ENCODE data around the gene CEP104. TPM values are rescaled to one million over a fixed set of nuclear protein-coding genes. Genes with fewer than 3 reads are reported as not detected.

The CEP104 gene
- total RNA-seq, 3 donors from 2014 or later: 24.0 to 33.8 (median 30.5) TPM

DNA sequence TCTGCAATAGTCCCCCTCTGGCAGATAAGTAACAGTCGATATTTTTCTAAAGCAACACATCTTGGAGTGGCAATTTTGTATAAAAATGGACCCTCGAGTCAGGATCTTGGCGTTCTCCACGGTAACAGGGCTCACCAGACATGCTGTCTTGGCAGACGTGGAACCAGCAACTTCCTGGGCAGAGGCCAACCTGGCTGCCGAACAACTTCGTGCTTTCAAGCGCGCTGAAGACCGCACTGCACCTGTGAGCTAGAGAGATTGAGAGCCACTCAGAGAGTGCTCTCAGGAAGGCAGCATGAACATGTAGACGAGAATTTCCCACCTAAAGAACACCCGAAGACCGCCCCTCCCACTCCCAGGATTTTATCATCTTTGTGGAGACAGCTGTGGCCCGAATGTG lies 35.7 kb upstream of the CEP104 start:
- intact Hi-C loops (cut with DNase I; ENCODE audit: low total_unique reads): no loop called here
- DNase-seq (ENCODE audit: low spot score in 2 of 2): peak in 1 of 2 donors; percentile 63
- Histone ChIP-seq H3K36me3 (no peaks in the 10 kb centered on the region), H3K4me1 (no peaks in the 10 kb centered on the region), H3K4me3 (no peak overlapping the region), H3K9me3 (peaks cover 5 to 6% of the 10 kb centered on the region in 2 donors), H3K27me3 (no peaks in the 10 kb centered on the region), H3K27ac (no peak overlapping the region)
- TF ChIP-seq POLR2AphosphoS5 (IDR thresholded peaks at IDR 0.05) (no peak), POLR2A (IDR thresholded peaks at IDR 0.05) (no peak)
- TF ChIP-seq, protein P1, sequence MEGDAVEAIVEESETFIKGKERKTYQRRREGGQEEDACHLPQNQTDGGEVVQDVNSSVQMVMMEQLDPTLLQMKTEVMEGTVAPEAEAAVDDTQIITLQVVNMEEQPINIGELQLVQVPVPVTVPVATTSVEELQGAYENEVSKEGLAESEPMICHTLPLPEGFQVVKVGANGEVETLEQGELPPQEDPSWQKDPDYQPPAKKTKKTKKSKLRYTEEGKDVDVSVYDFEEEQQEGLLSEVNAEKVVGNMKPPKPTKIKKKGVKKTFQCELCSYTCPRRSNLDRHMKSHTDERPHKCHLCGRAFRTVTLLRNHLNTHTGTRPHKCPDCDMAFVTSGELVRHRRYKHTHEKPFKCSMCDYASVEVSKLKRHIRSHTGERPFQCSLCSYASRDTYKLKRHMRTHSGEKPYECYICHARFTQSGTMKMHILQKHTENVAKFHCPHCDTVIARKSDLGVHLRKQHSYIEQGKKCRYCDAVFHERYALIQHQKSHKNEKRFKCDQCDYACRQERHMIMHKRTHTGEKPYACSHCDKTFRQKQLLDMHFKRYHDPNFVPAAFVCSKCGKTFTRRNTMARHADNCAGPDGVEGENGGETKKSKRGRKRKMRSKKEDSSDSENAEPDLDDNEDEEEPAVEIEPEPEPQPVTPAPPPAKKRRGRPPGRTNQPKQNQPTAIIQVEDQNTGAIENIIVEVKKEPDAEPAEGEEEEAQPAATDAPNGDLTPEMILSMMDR (IDR thresholded peaks at IDR 0.05): no peak

DNA sequence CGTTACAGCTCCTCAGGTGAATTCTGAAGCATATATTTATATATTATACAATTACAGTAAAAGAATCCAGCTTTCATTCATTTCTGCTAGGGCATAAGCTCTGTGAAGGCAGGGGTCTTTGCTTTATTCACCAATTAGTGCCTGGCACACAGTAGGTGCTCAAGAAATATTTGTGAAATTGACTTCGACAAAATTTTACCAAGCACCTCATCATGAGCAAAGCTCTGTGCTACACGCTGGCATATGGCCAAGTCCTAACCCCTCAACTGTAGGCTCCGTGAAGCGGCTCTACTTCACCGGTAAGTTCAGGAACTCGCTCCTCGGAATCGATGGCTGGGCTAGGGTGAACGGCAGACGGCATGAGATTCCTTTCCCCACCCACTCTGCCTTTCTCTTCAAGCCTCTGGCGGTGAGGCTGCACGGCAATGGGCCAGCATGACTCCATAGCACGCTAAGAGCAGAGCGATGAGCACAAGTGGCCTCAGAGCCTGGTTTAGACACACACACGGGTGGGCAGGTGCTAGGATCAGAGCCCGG lies 34.4 kb upstream of the CEP104 start:
- peak overlapping the region; percentile 5 to 65 for H3K27ac ChIP-seq
- no peaks in the 10 kb centered on the region for H3K36me3 ChIP-seq
- peak in 1 of 2 donors; percentile 35 for DNase-seq (ENCODE audit: low spot score in 2 of 2)
- TF ChIP-seq POLR2AphosphoS5 (IDR thresholded peaks at IDR 0.05) (no peak), POLR2A (IDR thresholded peaks at IDR 0.05) (no peak)
- TF ChIP-seq, protein P1 (IDR thresholded peaks at IDR 0.05): no peak
- no peak overlapping the region for H3K4me3 ChIP-seq
- H3K4me1 ChIP-seq: no peaks in the 10 kb centered on the region
- H3K27me3 ChIP-seq: no peaks in the 10 kb centered on the region
- intact Hi-C loops (cut with DNase I; ENCODE audit: low total_unique reads): no loop called here
- no peaks in the 10 kb centered on the region for H3K9me3 ChIP-seq

DNA sequence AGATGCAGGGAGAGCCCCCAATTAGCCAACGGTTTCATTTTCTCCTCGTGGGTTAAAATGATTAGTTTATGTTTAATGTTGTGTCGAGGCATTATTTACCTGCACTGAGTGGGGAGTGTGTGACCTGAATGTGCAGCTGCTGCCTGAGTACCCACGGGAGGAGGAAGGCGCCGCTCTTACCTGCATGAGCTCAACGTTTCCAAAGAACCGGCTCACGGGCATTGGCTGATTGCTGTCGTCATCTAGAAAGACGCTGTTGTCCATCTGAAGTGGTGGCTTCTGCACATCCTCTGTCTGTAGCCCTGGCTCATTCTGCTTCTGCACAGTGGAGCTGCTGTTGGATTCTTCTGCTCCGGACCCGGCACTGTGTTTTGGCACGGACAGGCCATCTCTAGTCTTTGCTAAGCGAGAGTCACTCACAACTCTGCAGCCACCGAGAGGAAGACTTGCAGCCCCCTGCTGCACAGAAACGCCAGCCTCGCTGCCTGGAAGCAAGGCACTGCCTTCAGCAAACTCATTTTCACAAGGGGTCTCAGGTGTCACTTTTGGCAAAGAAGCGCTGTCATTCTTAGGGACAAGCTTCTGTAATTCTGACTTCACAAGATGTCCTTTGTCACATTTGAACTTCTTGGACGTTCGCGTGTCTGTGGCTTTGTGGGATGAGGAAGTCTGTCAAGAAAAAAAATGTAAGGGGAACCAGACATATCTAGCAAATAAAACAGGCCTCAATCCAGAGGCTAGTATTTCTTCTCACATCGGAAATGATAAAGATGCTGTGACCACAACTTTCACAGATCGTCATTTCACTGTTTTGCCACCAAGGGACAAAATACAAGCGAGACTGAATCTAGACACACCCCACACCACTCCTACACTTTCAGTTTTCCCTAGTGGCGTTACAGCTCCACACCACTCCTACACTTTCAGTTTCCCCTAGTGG lies 33.6 kb upstream of the CEP104 start:
- Histone ChIP-seq H3K9me3 (no peaks in the 10 kb centered on the region), H3K27me3 (no peaks in the 10 kb centered on the region), H3K36me3 (no peaks in the 10 kb centered on the region), H3K4me1 (no peaks in the 10 kb centered on the region), H3K27ac (peak overlapping the region in 1 of 2 donors; percentile 65), H3K4me3 (no peak overlapping the region)
- TF ChIP-seq POLR2AphosphoS5 (IDR thresholded peaks at IDR 0.05) (no peak), POLR2A (IDR thresholded peaks at IDR 0.05) (no peak)
- TF ChIP-seq, protein P1 (IDR thresholded peaks at IDR 0.05): peak in 1 of 3 donors; percentile 35
- no peak for DNase-seq (ENCODE audit: low spot score in 2 of 2)
- intact Hi-C loops (cut with DNase I; ENCODE audit: low total_unique reads): no loop called here

GRCh38 chr1:3889936-3890335 lies 32.9 kb upstream of the CEP104 start:
- H3K36me3 ChIP-seq: no peaks in the 10 kb centered on the region
- no peak overlapping the region for H3K4me3 ChIP-seq
- H3K27me3 ChIP-seq: no peaks in the 10 kb centered on the region
- TF ChIP-seq POLR2A (IDR thresholded peaks at IDR 0.05) (no peak), POLR2AphosphoS5 (IDR thresholded peaks at IDR 0.05) (no peak)
- TF ChIP-seq, protein P1 (IDR thresholded peaks at IDR 0.05): no peak
- no peaks in the 10 kb centered on the region for H3K9me3 ChIP-seq
- no peak overlapping the region for H3K27ac ChIP-seq
- intact Hi-C loops (cut with DNase I; ENCODE audit: low total_unique reads): no loop called here
- no peak for DNase-seq (ENCODE audit: low spot score in 2 of 2)
- no peaks in the 10 kb centered on the region for H3K4me1 ChIP-seq

DNA sequence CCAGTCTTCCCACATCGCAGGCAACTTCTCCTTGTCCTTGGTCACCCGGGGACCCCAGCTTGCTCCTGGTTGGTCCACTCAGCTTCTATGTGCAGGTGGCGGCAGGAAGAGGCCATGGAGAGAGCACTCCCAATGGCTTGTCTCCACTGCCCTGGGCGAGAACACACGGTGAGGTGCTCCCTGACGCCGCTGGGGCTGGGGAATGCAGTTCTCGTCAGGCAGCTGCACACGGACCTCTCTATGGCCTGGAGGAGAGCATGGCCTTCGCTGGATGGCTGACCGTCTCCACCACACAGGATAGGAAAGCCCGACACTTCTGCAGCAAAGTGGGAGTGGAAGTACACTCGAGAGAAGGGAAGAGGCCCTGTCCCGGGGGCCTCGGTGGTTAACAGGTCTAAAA lies 31.3 kb upstream of the CEP104 start:
- H3K4me1 ChIP-seq: no peaks in the 10 kb centered on the region
- H3K27me3 ChIP-seq: no peaks in the 10 kb centered on the region
- TF ChIP-seq, protein P1 (IDR thresholded peaks at IDR 0.05): no peak
- TF ChIP-seq POLR2AphosphoS5 (IDR thresholded peaks at IDR 0.05): no peak
- no peak for TF ChIP-seq POLR2A (IDR thresholded peaks at IDR 0.05)
- H3K4me3 ChIP-seq: no peak overlapping the region
- DNase-seq (ENCODE audit: low spot score in 2 of 2): no peak
- H3K9me3 ChIP-seq: no peaks in the 10 kb centered on the region
- H3K36me3 ChIP-seq: no peaks in the 10 kb centered on the region
- intact Hi-C loops (cut with DNase I; ENCODE audit: low total_unique reads): no loop called here
- H3K27ac ChIP-seq: no peak overlapping the region
